ENCODE measurements around the gene KLHL25. TPM values are rescaled to one million over a fixed set of nuclear protein-coding genes. Genes with fewer than 3 reads are reported as not detected.

Gene KLHL25
- total RNA-seq, 3 donors from 2014 or later: 10.9 to 21.0 (median 15.1) TPM

DNA sequence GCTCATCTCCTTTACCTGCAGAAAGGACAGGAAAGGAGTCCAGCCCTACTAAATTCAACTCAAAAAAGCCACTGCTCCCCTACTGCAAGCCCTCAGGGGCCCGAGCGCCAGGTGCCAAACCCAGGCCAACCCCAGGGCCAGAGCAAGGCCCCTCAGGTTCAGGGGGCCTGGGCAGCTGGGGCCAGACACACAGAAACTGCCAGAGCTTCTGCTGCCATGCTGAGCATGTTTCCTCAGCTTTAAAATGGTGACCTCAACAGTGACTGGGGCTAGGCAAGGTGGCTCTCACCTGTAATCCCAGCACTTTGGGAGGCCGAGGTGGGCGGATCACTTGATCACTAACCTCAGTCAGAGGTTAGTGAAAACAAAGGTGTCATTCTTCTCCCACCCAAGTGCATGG, 38.8 kb downstream of the KLHL25 start:
- Histone ChIP-seq H3K4me3 (no peak overlapping the region), H3K36me3 (no peaks in the 10 kb centered on the region), H3K27me3 (no peaks in the 10 kb centered on the region), H3K9me3 (no peaks in the 10 kb centered on the region), H3K27ac (peak overlapping the region; percentile 69 to 77), H3K4me1 (peaks cover 12 to 16% of the 10 kb centered on the region in 2 donors)
- intact Hi-C loops (cut with DNase I; ENCODE audit: low total_unique reads): no loop called here
- DNase-seq (ENCODE audit: low spot score in 2 of 2): peak in 1 of 2 donors; percentile 17
- TF ChIP-seq, protein P1, sequence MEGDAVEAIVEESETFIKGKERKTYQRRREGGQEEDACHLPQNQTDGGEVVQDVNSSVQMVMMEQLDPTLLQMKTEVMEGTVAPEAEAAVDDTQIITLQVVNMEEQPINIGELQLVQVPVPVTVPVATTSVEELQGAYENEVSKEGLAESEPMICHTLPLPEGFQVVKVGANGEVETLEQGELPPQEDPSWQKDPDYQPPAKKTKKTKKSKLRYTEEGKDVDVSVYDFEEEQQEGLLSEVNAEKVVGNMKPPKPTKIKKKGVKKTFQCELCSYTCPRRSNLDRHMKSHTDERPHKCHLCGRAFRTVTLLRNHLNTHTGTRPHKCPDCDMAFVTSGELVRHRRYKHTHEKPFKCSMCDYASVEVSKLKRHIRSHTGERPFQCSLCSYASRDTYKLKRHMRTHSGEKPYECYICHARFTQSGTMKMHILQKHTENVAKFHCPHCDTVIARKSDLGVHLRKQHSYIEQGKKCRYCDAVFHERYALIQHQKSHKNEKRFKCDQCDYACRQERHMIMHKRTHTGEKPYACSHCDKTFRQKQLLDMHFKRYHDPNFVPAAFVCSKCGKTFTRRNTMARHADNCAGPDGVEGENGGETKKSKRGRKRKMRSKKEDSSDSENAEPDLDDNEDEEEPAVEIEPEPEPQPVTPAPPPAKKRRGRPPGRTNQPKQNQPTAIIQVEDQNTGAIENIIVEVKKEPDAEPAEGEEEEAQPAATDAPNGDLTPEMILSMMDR (IDR thresholded peaks at IDR 0.05): no peak
- no peak for TF ChIP-seq POLR2A (IDR thresholded peaks at IDR 0.05)
- no peak for TF ChIP-seq POLR2AphosphoS5 (IDR thresholded peaks at IDR 0.05)

DNA sequence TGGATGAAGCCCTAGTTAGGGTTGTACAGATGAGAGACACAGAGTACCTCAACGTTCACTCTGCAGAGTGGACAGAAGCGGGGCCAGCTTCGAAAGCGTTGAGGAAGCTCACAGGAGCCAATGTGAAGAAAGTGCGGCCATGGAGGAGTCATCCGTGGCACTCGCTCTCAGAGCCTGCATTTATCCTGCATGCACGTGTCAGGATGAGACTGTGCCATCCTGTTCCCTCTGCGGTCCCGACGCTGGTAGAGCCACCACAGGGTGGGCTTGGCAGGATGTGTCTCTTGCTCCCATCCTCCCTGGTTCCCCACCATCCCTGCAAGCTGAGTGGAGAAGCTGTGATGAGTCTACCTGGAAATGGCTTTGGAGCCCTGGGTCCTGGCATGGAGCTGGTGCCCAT, 39.3 kb downstream of the KLHL25 start:
- Histone ChIP-seq H3K36me3 (no peaks in the 10 kb centered on the region), H3K4me3 (no peak overlapping the region), H3K27me3 (no peaks in the 10 kb centered on the region), H3K27ac (peak overlapping the region in 1 of 2 donors; percentile 8), H3K4me1 (peaks cover 13 to 17% of the 10 kb centered on the region in 2 donors), H3K9me3 (no peaks in the 10 kb centered on the region)
- peak in 1 of 2 donors; percentile 7 for DNase-seq (ENCODE audit: low spot score in 2 of 2)
- intact Hi-C loops (cut with DNase I; ENCODE audit: low total_unique reads): no loop called here
- TF ChIP-seq, protein P1 (IDR thresholded peaks at IDR 0.05): no peak
- TF ChIP-seq POLR2A (IDR thresholded peaks at IDR 0.05): no peak
- no peak for TF ChIP-seq POLR2AphosphoS5 (IDR thresholded peaks at IDR 0.05)

DNA sequence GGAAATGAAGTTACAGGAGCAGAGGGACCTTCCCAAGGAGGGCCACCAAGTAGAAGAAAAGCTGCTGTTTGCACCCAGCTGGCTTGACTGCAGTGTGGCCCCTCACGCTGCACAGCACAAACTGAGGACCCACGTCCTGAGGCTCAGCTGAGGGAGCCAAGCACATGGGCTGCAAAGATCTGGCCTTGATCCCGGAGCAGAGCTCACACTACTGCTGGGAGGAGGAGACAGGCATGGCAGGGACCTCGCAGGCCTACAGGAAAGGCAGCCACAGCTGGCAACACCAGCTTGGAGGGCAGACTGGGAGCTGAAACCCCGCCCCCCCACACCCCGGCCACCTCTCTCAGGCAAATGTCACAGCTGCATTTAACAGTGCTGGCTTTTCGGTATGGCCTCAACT, 39.7 kb downstream of the KLHL25 start:
- DNase-seq (ENCODE audit: low spot score in 2 of 2): peak in 1 of 2 donors; percentile 24
- Histone ChIP-seq H3K4me1 (peaks cover 13 to 17% of the 10 kb centered on the region in 2 donors), H3K36me3 (no peaks in the 10 kb centered on the region), H3K4me3 (no peak overlapping the region), H3K9me3 (no peaks in the 10 kb centered on the region), H3K27me3 (no peaks in the 10 kb centered on the region), H3K27ac (peak overlapping the region; percentile 8 to 57)
- intact Hi-C loops (cut with DNase I; ENCODE audit: low total_unique reads): no loop called here
- TF ChIP-seq, protein P1 (IDR thresholded peaks at IDR 0.05): no peak
- TF ChIP-seq POLR2AphosphoS5 (IDR thresholded peaks at IDR 0.05) (no peak), POLR2A (IDR thresholded peaks at IDR 0.05) (no peak)

DNA sequence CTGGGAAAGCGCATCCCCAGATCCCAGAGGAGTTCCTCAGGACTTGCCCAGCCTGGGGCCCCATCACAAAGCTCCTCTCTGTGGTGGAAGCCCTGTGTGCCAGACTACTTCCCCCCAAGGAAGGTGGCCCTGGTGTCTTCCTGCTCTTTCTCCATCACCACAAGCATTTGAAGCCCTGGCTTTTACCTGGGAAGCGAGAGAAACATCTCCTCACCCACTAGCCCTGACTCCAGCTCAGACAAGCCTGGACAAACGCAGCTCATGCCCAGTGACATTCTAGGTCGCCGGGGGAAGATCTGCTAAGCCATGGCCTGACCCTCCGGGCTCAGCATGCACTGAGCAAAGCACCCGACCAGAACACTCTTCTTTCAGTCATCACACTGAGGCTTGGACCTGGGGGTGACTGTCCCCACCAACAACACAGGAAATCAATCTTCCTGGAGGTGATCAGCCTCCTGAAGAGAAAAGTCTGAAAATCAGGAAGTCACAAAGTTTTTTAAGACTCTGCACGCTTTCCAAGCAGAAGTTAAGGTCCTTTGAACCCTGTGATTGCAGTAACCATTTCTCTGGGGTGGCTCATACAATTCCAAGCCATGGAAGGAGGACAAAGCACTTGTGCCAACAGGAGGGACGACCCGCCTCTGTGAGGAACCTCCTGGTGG, 40.8 kb downstream of the KLHL25 start:
- H3K27ac ChIP-seq: peak overlapping the region; percentile 54 to 57
- no peak overlapping the region for H3K4me3 ChIP-seq
- H3K27me3 ChIP-seq: no peaks in the 10 kb centered on the region
- peaks cover 13 to 17% of the 10 kb centered on the region in 2 donors for H3K4me1 ChIP-seq
- no peak for TF ChIP-seq POLR2AphosphoS5 (IDR thresholded peaks at IDR 0.05)
- TF ChIP-seq, protein P1 (IDR thresholded peaks at IDR 0.05): no peak
- TF ChIP-seq POLR2A (IDR thresholded peaks at IDR 0.05): no peak
- no peaks in the 10 kb centered on the region for H3K36me3 ChIP-seq
- H3K9me3 ChIP-seq: no peaks in the 10 kb centered on the region
- intact Hi-C loops (cut with DNase I; ENCODE audit: low total_unique reads): no loop called here
- peak in 1 of 2 donors; percentile 35 for DNase-seq (ENCODE audit: low spot score in 2 of 2)

DNA sequence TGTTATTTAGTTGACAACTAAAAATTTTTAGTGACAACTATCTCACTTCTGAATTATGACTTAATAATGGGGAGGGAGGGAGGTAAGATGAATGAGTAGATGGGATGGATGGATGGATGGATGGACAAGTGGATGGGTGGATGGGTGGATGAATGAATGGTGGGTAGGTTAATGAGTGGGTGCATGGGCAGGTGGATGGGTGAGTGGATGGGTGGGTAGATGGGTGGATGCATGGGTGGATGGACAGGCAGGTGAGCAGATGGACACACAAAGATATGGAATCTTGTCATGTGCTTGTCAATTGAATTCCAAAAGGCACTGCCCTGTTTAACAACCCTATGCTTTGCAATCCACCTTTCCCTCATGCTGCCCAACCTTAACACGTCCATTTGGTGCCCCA, 41.5 kb downstream of the KLHL25 start:
- intact Hi-C loops (cut with DNase I; ENCODE audit: low total_unique reads): no loop called here
- H3K4me1 ChIP-seq: peaks cover 17 to 20% of the 10 kb centered on the region in 2 donors

More for the DNA sequence above, 41.5 kb downstream of the KLHL25 start:
- Histone ChIP-seq H3K4me3 (no peak overlapping the region), H3K36me3 (no peaks in the 10 kb centered on the region), H3K27me3 (no peaks in the 10 kb centered on the region), H3K27ac (peak overlapping the region; percentile 40 to 57), H3K9me3 (no peaks in the 10 kb centered on the region)
- DNase-seq (ENCODE audit: low spot score in 2 of 2): peak in 1 of 2 donors; percentile 14
- TF ChIP-seq, protein P1 (IDR thresholded peaks at IDR 0.05): no peak
- TF ChIP-seq POLR2A (IDR thresholded peaks at IDR 0.05) (no peak), POLR2AphosphoS5 (IDR thresholded peaks at IDR 0.05) (no peak)
